ENCODE measurements around the gene SREBF2. TPM values are rescaled to one million over a fixed set of nuclear protein-coding genes. Genes with fewer than 3 reads are reported as not detected.

SREBF2 gene
- total and polyA plus RNA-seq, 9 of the 15 experiments (the other 6 are each of a cell fraction or from before 2014, with no cell fraction given), result 1.1 to 84.2 (median 26.9) TPM

DNA sequence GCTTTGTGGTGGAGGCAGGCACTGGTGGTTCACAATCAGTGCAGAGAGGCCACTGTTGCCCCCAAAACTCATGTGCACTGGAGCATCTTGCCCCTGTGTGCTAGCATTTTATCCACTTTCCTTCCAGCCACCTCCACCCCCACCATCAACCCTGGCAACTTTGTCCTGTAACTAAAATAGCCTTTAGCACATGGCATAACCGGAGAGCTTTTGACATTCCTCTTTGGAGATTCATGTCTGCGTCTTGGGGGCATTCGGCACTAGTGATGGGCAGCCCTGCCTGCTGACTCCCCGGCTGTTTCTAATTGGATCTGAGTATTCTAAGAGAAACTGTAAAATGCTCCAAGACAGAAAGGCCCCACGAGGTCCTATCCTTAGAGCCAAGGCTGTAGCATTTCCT is 66.2 kb downstream of the SREBF2 start (continued):
- TF ChIP-seq, protein P1, sequence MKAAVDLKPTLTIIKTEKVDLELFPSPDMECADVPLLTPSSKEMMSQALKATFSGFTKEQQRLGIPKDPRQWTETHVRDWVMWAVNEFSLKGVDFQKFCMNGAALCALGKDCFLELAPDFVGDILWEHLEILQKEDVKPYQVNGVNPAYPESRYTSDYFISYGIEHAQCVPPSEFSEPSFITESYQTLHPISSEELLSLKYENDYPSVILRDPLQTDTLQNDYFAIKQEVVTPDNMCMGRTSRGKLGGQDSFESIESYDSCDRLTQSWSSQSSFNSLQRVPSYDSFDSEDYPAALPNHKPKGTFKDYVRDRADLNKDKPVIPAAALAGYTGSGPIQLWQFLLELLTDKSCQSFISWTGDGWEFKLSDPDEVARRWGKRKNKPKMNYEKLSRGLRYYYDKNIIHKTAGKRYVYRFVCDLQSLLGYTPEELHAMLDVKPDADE (conservative IDR thresholded peaks at IDR 0.05; ENCODE audit: control insufficient read depth, low read depth, low read length), result no peak

DNA sequence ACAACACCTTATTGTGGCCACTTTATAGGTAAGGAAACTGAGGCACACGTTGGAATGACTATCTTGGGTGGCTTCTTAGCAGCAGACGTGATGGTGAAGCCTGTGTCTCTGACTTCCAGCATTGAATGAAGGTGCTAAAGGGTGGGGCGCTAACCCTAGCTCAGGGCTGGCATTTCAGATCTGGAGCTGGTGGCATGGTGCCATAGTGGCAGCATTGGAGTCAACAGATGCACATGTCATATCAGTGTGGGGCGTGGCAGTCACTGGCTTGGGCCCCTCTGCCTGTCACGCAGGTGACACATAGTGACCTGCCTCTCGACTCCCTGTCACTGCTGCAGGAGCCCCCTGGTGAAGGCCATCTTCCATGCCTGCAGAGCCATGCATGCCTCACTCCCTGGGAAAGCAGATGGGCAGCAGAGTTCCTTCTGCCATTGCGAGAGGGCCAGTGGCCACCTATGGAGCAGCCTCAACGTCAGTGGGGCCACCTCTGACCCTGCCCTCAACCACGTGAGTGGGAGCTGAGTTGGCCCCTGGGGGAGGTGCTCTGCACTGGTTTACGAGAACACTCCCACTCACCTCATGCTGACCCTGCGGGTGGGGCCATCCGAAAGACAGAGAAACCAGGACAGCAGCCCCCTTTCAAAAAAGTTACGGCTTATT is 67.2 kb downstream of the SREBF2 start:
- peak; percentile 71 for ATAC-seq
- no peak for FAIRE-seq
- Histone ChIP-seq H3K27me3 (ENCODE audit: control insufficient read depth in 2 of 2, insufficient read depth in 2 of 2, low read length in 2 of 2) (no peaks in the 10 kb centered on the region), H3K27ac (ENCODE audit: extremely low read depth, low read depth, low read length) (no peak overlapping the region), H3K9ac (ENCODE audit: insufficient read depth in 1 of 2, low read depth in 2 of 2, low read length in 2 of 2) (peak overlapping the region in 1 of 2 experiments; percentile 64; a peak in 2 of 4 replicates), H3K9me3 (replicated peaks; ENCODE audit: control insufficient read depth, insufficient read depth, low read depth, low read length) (no peaks in the 10 kb centered on the region), H3K79me2 (ENCODE audit: control insufficient read depth, insufficient read depth, low read length) (no peaks in the 10 kb centered on the region), H2AFZ (ENCODE audit: low read depth, low read length) (no peak overlapping the region), H3K4me1 (replicated peaks in 1 of 2; ENCODE audit: control insufficient read depth in 2 of 2, insufficient read depth in 2 of 2, low read length in 2 of 2) (peaks cover 0 to 10% of the 10 kb centered on the region in 2 experiments; a peak in 3 of 5 replicates), H3K4me3 (no peak overlapping the region), H3K9me1 (ENCODE audit: control insufficient read depth, insufficient read depth, low read length) (peaks cover 2% of the 10 kb centered on the region), H3K4me2 (ENCODE audit: insufficient read depth, low read length) (no peak overlapping the region), H4K20me1 (replicated peaks; ENCODE audit: control insufficient read depth, insufficient read depth, low read length) (no peaks in the 10 kb centered on the region), H3K36me3 (ENCODE audit: control insufficient read depth, insufficient read depth, low read length) (peaks cover 85% of the 10 kb centered on the region)
- no TSS peak for BruUV-seq (replicated peaks)
- ChIA-PET POLR2A (interaction anchor here (1.0 kb wide), 1 partner anchor 203 kb away, joined by 3 read pairs; no protein-coding TSS in a partner anchor), CTCF (ENCODE audit: low intra/inter-chr PET ratio) (no interaction called here)
- 67% methylated on average over 10 of the region's 13 CpGs for WGBS (ENCODE audit: insufficient coverage, low coverage, missing lambda C conversion rate)
- peak in 2 of 4 experiments; percentile 32 to 43 for DNase-seq (ENCODE audit: extremely low read depth in 1 of 4, low spot score in 3 of 4)
- in situ Hi-C loops (cut with MboI), result no loop called here
- intact Hi-C loops (cut with micrococcal nuclease), result no loop called here
- TF ChIP-seq CREM (IDR thresholded peaks at IDR 0.05; ENCODE audit: low read depth) (0 out of 2 replicates have a peak, but pooled peaks have one; percentile 9), POLR2AphosphoS5 (IDR thresholded peaks at IDR 0.05; ENCODE audit: control insufficient read depth, insufficient read depth, low read depth, low read length) (peak; percentile 32; the same call in 1 of the 2 replicates), ZFX (CRISPR knock-in tag; IDR thresholded peaks at IDR 0.05) (0 out of 2 replicates have a peak, but pooled peaks have one; percentile 23), SMARCE1 (IDR thresholded peaks at IDR 0.05) (no peak), POLR2G (IDR thresholded peaks at IDR 0.05; ENCODE audit: low read depth, low read length) (peak; percentile 53; the same call in 1 of the 2 replicates)
- TF ChIP-seq, protein P2, sequence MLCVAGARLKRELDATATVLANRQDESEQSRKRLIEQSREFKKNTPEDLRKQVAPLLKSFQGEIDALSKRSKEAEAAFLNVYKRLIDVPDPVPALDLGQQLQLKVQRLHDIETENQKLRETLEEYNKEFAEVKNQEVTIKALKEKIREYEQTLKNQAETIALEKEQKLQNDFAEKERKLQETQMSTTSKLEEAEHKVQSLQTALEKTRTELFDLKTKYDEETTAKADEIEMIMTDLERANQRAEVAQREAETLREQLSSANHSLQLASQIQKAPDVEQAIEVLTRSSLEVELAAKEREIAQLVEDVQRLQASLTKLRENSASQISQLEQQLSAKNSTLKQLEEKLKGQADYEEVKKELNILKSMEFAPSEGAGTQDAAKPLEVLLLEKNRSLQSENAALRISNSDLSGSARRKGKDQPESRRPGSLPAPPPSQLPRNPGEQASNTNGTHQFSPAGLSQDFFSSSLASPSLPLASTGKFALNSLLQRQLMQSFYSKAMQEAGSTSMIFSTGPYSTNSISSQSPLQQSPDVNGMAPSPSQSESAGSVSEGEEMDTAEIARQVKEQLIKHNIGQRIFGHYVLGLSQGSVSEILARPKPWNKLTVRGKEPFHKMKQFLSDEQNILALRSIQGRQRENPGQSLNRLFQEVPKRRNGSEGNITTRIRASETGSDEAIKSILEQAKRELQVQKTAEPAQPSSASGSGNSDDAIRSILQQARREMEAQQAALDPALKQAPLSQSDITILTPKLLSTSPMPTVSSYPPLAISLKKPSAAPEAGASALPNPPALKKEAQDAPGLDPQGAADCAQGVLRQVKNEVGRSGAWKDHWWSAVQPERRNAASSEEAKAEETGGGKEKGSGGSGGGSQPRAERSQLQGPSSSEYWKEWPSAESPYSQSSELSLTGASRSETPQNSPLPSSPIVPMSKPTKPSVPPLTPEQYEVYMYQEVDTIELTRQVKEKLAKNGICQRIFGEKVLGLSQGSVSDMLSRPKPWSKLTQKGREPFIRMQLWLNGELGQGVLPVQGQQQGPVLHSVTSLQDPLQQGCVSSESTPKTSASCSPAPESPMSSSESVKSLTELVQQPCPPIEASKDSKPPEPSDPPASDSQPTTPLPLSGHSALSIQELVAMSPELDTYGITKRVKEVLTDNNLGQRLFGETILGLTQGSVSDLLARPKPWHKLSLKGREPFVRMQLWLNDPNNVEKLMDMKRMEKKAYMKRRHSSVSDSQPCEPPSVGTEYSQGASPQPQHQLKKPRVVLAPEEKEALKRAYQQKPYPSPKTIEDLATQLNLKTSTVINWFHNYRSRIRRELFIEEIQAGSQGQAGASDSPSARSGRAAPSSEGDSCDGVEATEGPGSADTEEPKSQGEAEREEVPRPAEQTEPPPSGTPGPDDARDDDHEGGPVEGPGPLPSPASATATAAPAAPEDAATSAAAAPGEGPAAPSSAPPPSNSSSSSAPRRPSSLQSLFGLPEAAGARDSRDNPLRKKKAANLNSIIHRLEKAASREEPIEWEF (CRISPR knock-in tag; IDR thresholded peaks at IDR 0.05), result no peak
- TF ChIP-seq, protein P3, sequence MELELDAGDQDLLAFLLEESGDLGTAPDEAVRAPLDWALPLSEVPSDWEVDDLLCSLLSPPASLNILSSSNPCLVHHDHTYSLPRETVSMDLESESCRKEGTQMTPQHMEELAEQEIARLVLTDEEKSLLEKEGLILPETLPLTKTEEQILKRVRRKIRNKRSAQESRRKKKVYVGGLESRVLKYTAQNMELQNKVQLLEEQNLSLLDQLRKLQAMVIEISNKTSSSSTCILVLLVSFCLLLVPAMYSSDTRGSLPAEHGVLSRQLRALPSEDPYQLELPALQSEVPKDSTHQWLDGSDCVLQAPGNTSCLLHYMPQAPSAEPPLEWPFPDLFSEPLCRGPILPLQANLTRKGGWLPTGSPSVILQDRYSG (tag; conservative IDR thresholded peaks at IDR 0.05; ENCODE audit: low read depth), result no peak
- TF ChIP-seq, protein P4, sequence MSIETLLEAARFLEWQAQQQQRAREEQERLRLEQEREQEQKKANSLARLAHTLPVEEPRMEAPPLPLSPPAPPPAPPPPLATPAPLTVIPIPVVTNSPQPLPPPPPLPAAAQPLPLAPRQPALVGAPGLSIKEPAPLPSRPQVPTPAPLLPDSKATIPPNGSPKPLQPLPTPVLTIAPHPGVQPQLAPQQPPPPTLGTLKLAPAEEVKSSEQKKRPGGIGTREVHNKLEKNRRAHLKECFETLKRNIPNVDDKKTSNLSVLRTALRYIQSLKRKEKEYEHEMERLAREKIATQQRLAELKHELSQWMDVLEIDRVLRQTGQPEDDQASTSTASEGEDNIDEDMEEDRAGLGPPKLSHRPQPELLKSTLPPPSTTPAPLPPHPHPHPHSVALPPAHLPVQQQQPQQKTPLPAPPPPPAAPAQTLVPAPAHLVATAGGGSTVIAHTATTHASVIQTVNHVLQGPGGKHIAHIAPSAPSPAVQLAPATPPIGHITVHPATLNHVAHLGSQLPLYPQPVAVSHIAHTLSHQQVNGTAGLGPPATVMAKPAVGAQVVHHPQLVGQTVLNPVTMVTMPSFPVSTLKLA (conservative IDR thresholded peaks at IDR 0.05), result 0 out of 4 replicates have a peak, but pooled peaks of 1 of the 2 experiments have one; percentile 37
